GM23338 (cell line): Measurements from ENCODE around the gene ABHD15. TPM values are rescaled to one million over a fixed set of nuclear protein-coding genes. Genes with fewer than 3 reads are reported as not detected.

Experiments used
- ATAC-seq: fragments of 200-7000 bp; cut with Tn5 transposase; 3 replicates; pipeline ENCODE4 v1.9.1; 2020
- DNase-seq: peaks from one replicate; pipeline ENCODE4 v3.0.0-alpha.2; 2015; ENCODE audit warnings: low spot score
- H2AFZ ChIP-seq: fragments of 200-600 bp; sonication (generic); 2 replicates; pipeline ENCODE4 v1.8.0; 2016; ENCODE audit warnings: antibody characterized with exemption, mild to moderate bottlenecking, moderate library complexity
- H3F3A ChIP-seq: fragments of 200-600 bp; sonication (generic); replicated peaks from 2 replicates; pipeline ENCODE4 v1.8.0; 2017; ENCODE audit warnings: antibody characterized with exemption, mixed run types, low read depth
- H3K27ac ChIP-seq: fragments of 200-600 bp; sonication (generic); 2 replicates; pipeline ENCODE4 v1.6.1; 2016; ENCODE audit warnings: low read depth
- H3K27me3 ChIP-seq: fragments of 200-600 bp; sonication (generic); 2 replicates; pipeline ENCODE4 v1.8.0; 2016; ENCODE audit warnings: mild to moderate bottlenecking, mixed run types, moderate library complexity; ENCODE audit not compliant: insufficient read depth
- H3K36me3 ChIP-seq: fragments of 200-600 bp; sonication (generic); 2 replicates; pipeline ENCODE4 v1.8.0; 2016; ENCODE audit warnings: mild to moderate bottlenecking; ENCODE audit not compliant: insufficient read depth
- H3K4me1 ChIP-seq: fragments of 200-600 bp; sonication (generic); 2 replicates; pipeline ENCODE4 v1.8.0; 2016; ENCODE audit warnings: mild to moderate bottlenecking, moderate library complexity; ENCODE audit not compliant: insufficient read depth
- H3K4me2 ChIP-seq: fragments of 200-600 bp; sonication (generic); 2 replicates; pipeline ENCODE4 v1.7.1; 2017; ENCODE audit warnings: mixed run types
- H3K4me3 ChIP-seq: fragments of 200-600 bp; sonication (generic); 2 replicates; pipeline ENCODE4 v1.6.1; 2016; ENCODE audit warnings: mixed run types
- H3K79me2 ChIP-seq: fragments of 200-600 bp; sonication (generic); replicated peaks from 2 replicates; pipeline ENCODE4 v1.8.0; 2017; ENCODE audit warnings: mild to moderate bottlenecking; ENCODE audit not compliant: insufficient read depth
- H3K9me2 ChIP-seq: fragments of 200-600 bp; sonication (generic); 2 replicates; pipeline ENCODE4 v1.8.0; 2017; ENCODE audit not compliant: insufficient read depth
- H4K20me1 ChIP-seq: fragments of 200-600 bp; sonication (generic); replicated peaks from 2 replicates; pipeline ENCODE4 v1.8.0; 2017; ENCODE audit warnings: mild to moderate bottlenecking; ENCODE audit not compliant: insufficient read depth
- H3K27ac Mint-ChIP-seq: 2 replicates; pipeline ENCODE4 v1.8.0; 2020; ENCODE audit warnings: inconsistent platforms, mild to moderate bottlenecking, moderate library complexity, mixed read lengths
- H3K27me3 Mint-ChIP-seq: 3 replicates; pipeline ENCODE4 v1.8.0; 2022; ENCODE audit warnings: low read depth, mild to moderate bottlenecking, moderate library complexity, mixed read lengths, inconsistent platforms; ENCODE audit not compliant: insufficient read depth, poor library complexity
- H3K36me3 Mint-ChIP-seq: 3 replicates; pipeline ENCODE4 v1.8.0; 2021; ENCODE audit warnings: low read depth, mild to moderate bottlenecking, inconsistent platforms, moderate library complexity, mixed read lengths
- H3K4me1 Mint-ChIP-seq: 3 replicates; pipeline ENCODE4 v1.8.0; 2020; ENCODE audit warnings: mild to moderate bottlenecking, inconsistent platforms, mixed read lengths
- H3K4me3 Mint-ChIP-seq: 3 replicates; pipeline ENCODE4 v1.8.0; 2021; ENCODE audit warnings: moderate library complexity, mild to moderate bottlenecking, inconsistent platforms, mixed read lengths
- H3K9me3 Mint-ChIP-seq: 3 replicates; pipeline ENCODE4 v1.8.0; 2020; ENCODE audit warnings: moderate library complexity, mild to moderate bottlenecking, inconsistent platforms, mixed read lengths
- CREB1 ChIP-seq: fragments of 250-450 bp; sonication (Bioruptor Pico); IDR thresholded peaks from 2 replicates; pipeline ENCODE4 v1.5.0; 2020; ENCODE audit warnings: low read depth, mild to moderate bottlenecking, moderate library complexity
- EZH2 ChIP-seq: fragments of 200-600 bp; sonication (generic); IDR thresholded peaks from one replicate; pipeline ENCODE4 v1.8.0; 2017; ENCODE audit warnings: antibody characterized with exemption, mild to moderate bottlenecking, low read depth; ENCODE audit not compliant: unreplicated experiment
- EZH2phosphoT487 ChIP-seq: fragments of 200-600 bp; sonication (generic); IDR thresholded peaks from one replicate; pipeline ENCODE4 v1.8.1; 2018; ENCODE audit warnings: antibody characterized with exemption; ENCODE audit not compliant: unreplicated experiment
- JUNB ChIP-seq: IDR thresholded peaks from one replicate; pipeline ENCODE4 v1.6.1; 2016; ENCODE audit warnings: antibody characterized with exemption; ENCODE audit not compliant: unreplicated experiment
- NANOG ChIP-seq: IDR thresholded peaks from 2 replicates; pipeline ENCODE4 v1.6.1; 2016; ENCODE audit warnings: antibody characterized with exemption, borderline replicate concordance
- POLR2AphosphoS5 ChIP-seq: IDR thresholded peaks from 2 replicates; pipeline ENCODE4 v1.6.1; 2016; ENCODE audit warnings: antibody characterized with exemption, low read depth
- STAT1 ChIP-seq: IDR thresholded peaks from one replicate; pipeline ENCODE4 v1.6.1; 2016; ENCODE audit warnings: antibody characterized with exemption; ENCODE audit not compliant: unreplicated experiment
- ZNF114 ChIP-seq: fragments of 250-450 bp; sonication (Bioruptor Pico); IDR thresholded peaks from 2 replicates; pipeline ENCODE4 v1.5.0; 2020; ENCODE audit warnings: mild to moderate bottlenecking, moderate library complexity
- ZNF331 ChIP-seq: fragments of 250-450 bp; sonication (Bioruptor Pico); IDR thresholded peaks from 2 replicates; pipeline ENCODE4 v1.5.0; 2020; ENCODE audit warnings: low read depth, mild to moderate bottlenecking, moderate library complexity
- polyA plus RNA-seq: library from polyadenylated mRNA; unstranded; fragments of >200 nt; fragmentation: Nextera tagmentation; extraction: Ambion mirVana; gene quantifications from 2 replicates; pipeline ENCODE4 v1.2.1, GENCODE V29; 2016
- total RNA-seq: library from RNA; depleted of rRNA; stranded (reverse); fragments of >200 nt; shearing (Covaris generic); gene quantifications from 2 replicates; pipeline ENCODE4 v1.2.3, GENCODE V29; 2014
- TF ChIP-seq, protein P1 (sequence below): fragments of 250-450 bp; sonication (Bioruptor Pico); IDR thresholded peaks from 2 replicates; pipeline ENCODE4 v1.5.0; 2020; ENCODE audit warnings: mild to moderate bottlenecking, moderate library complexity
- TF ChIP-seq, protein P2 (sequence below), 2 experiments: fragments of 200-600 bp in 1 of 2; sonication (generic) in 1 of 2; conservative IDR thresholded peaks; 2 replicates each; pipeline versions ENCODE4 v1.5.1 to v1.6.1; 2016 to 2017; ENCODE audit warnings: antibody characterized with exemption in 2 of 2, low read depth in 2 of 2, mild to moderate bottlenecking in 2 of 2, moderate library complexity in 1 of 2
- TF ChIP-seq, protein P3 (sequence below): IDR thresholded peaks from one replicate; pipeline ENCODE4 v1.6.1; 2018; ENCODE audit warnings: antibody characterized with exemption; ENCODE audit not compliant: unreplicated experiment
- TF ChIP-seq, protein P4 (sequence below): IDR thresholded peaks from 2 replicates; pipeline ENCODE4 v1.6.1; 2016; ENCODE audit warnings: antibody characterized with exemption

The ABHD15 gene
- total and polyA plus RNA-seq, 2 experiments from 2014 or later = 0.27 to 2.5 TPM

DNA sequence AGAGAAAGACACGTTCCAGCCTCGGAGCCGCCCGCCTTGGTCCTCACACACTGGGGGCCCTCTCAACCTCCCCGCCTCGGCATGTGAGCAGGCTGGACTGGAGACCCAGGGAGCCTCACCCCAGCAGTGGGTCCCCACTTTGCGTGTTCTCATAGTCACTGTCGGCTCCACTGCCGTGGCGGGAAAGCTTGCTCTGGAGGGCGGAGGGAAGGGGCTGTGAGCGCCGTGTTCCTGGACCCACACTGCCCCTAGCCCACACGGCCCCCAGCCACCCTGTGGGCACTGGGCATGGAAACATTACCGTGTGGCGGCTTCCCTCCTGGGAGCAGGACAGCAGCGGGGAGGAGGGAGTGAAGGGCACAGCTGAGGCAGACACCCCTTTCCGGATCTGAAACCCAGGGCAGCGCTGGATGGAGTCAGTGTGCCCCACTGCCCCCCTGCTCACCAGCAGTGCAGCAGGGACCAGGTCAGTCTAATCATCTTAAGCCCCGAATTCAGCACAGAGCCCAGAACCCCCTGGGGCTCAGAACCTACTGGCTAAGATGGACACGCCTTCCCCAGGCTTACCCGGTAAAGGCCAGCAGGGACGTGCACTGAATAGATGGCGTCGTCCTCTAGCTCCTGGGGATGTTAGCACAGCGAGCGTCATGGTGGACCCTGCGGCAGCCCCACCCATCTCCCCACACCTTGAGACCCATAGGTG, 8.8 kb upstream of the ABHD15 start:
- peaks cover 22% of the 10 kb centered on the region for H3K36me3 Mint-ChIP-seq

More for the DNA sequence above, 8.8 kb upstream of the ABHD15 start:
- Histone ChIP-seq H3K4me2 (no peak overlapping the region), H3K9me2 (no peaks in the 10 kb centered on the region), H4K20me1 (peaks cover 4% of the 10 kb centered on the region; the same call in 1 of the 2 replicates), H3K27ac (no peak overlapping the region), H3K4me3 (no peak overlapping the region), H3K79me2 (no peaks in the 10 kb centered on the region), H3F3A (0 out of 2 replicates have a peak, but pooled peaks cover 15% of the 10 kb centered on the region), H3K36me3 (no peaks in the 10 kb centered on the region; the same call in 1 of the 2 replicates), H3K27me3 (0 out of 2 replicates have a peak, but pooled peaks cover 10% of the 10 kb centered on the region), H2AFZ (no peak overlapping the region), H3K4me1 (no peaks in the 10 kb centered on the region)
- Mint-ChIP-seq H3K4me3 (no peak overlapping the region), H3K27ac (no peak overlapping the region), H3K9me3 (no peaks in the 10 kb centered on the region), H3K27me3 (peaks cover 12% of the 10 kb centered on the region), H3K4me1 (peaks cover 13% of the 10 kb centered on the region)
- DNase-seq (no peak), ATAC-seq (no peak)
- no peak for TF ChIP-seq ZNF114 (CRISPR knock-in tag)
- no peak for TF ChIP-seq CREB1 (CRISPR knock-in tag)
- no peak for TF ChIP-seq EZH2
- no peak for TF ChIP-seq ZNF331 (CRISPR knock-in tag)
- TF ChIP-seq, protein P1, sequence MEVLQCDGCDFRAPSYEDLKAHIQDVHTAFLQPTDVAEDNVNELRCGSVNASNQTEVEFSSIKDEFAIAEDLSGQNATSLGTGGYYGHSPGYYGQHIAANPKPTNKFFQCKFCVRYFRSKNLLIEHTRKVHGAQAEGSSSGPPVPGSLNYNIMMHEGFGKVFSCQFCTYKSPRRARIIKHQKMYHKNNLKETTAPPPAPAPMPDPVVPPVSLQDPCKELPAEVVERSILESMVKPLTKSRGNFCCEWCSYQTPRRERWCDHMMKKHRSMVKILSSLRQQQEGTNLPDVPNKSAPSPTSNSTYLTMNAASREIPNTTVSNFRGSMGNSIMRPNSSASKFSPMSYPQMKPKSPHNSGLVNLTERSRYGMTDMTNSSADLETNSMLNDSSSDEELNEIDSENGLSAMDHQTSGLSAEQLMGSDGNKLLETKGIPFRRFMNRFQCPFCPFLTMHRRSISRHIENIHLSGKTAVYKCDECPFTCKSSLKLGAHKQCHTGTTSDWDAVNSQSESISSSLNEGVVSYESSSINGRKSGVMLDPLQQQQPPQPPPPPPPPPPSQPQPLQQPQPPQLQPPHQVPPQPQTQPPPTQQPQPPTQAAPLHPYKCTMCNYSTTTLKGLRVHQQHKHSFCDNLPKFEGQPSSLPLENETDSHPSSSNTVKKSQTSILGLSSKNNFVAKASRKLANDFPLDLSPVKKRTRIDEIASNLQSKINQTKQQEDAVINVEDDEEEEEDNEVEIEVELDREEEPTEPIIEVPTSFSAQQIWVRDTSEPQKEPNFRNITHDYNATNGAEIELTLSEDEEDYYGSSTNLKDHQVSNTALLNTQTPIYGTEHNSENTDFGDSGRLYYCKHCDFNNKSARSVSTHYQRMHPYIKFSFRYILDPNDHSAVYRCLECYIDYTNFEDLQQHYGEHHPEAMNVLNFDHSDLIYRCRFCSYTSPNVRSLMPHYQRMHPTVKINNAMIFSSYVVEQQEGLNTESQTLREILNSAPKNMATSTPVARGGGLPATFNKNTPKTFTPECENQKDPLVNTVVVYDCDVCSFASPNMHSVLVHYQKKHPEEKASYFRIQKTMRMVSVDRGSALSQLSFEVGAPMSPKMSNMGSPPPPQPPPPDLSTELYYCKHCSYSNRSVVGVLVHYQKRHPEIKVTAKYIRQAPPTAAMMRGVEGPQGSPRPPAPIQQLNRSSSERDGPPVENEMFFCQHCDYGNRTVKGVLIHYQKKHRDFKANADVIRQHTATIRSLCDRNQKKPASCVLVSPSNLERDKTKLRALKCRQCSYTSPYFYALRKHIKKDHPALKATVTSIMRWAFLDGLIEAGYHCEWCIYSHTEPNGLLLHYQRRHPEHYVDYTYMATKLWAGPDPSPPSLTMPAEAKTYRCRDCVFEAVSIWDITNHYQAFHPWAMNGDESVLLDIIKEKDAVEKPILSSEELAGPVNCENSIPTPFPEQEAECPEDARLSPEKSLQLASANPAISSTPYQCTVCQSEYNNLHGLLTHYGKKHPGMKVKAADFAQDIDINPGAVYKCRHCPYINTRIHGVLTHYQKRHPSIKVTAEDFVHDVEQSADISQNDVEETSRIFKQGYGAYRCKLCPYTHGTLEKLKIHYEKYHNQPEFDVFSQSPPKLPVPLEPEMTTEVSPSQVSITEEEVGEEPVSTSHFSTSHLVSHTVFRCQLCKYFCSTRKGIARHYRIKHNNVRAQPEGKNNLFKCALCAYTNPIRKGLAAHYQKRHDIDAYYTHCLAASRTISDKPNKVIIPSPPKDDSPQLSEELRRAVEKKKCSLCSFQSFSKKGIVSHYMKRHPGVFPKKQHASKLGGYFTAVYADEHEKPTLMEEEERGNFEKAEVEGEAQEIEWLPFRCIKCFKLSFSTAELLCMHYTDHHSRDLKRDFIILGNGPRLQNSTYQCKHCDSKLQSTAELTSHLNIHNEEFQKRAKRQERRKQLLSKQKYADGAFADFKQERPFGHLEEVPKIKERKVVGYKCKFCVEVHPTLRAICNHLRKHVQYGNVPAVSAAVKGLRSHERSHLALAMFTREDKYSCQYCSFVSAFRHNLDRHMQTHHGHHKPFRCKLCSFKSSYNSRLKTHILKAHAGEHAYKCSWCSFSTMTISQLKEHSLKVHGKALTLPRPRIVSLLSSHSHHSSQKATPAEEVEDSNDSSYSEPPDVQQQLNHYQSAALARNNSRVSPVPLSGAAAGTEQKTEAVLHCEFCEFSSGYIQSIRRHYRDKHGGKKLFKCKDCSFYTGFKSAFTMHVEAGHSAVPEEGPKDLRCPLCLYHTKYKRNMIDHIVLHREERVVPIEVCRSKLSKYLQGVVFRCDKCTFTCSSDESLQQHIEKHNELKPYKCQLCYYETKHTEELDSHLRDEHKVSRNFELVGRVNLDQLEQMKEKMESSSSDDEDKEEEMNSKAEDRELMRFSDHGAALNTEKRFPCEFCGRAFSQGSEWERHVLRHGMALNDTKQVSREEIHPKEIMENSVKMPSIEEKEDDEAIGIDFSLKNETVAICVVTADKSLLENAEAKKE = no peak
- TF ChIP-seq EZH2phosphoT487 = no peak
- TF ChIP-seq, protein P2, sequence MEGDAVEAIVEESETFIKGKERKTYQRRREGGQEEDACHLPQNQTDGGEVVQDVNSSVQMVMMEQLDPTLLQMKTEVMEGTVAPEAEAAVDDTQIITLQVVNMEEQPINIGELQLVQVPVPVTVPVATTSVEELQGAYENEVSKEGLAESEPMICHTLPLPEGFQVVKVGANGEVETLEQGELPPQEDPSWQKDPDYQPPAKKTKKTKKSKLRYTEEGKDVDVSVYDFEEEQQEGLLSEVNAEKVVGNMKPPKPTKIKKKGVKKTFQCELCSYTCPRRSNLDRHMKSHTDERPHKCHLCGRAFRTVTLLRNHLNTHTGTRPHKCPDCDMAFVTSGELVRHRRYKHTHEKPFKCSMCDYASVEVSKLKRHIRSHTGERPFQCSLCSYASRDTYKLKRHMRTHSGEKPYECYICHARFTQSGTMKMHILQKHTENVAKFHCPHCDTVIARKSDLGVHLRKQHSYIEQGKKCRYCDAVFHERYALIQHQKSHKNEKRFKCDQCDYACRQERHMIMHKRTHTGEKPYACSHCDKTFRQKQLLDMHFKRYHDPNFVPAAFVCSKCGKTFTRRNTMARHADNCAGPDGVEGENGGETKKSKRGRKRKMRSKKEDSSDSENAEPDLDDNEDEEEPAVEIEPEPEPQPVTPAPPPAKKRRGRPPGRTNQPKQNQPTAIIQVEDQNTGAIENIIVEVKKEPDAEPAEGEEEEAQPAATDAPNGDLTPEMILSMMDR (conservative IDR thresholded peaks at IDR 0.05; ENCODE audit: low read depth in 2 of 2) = no peak
- TF ChIP-seq JUNB = no peak
- TF ChIP-seq POLR2AphosphoS5 = no peak
- TF ChIP-seq NANOG = no peak
- TF ChIP-seq, protein P3, sequence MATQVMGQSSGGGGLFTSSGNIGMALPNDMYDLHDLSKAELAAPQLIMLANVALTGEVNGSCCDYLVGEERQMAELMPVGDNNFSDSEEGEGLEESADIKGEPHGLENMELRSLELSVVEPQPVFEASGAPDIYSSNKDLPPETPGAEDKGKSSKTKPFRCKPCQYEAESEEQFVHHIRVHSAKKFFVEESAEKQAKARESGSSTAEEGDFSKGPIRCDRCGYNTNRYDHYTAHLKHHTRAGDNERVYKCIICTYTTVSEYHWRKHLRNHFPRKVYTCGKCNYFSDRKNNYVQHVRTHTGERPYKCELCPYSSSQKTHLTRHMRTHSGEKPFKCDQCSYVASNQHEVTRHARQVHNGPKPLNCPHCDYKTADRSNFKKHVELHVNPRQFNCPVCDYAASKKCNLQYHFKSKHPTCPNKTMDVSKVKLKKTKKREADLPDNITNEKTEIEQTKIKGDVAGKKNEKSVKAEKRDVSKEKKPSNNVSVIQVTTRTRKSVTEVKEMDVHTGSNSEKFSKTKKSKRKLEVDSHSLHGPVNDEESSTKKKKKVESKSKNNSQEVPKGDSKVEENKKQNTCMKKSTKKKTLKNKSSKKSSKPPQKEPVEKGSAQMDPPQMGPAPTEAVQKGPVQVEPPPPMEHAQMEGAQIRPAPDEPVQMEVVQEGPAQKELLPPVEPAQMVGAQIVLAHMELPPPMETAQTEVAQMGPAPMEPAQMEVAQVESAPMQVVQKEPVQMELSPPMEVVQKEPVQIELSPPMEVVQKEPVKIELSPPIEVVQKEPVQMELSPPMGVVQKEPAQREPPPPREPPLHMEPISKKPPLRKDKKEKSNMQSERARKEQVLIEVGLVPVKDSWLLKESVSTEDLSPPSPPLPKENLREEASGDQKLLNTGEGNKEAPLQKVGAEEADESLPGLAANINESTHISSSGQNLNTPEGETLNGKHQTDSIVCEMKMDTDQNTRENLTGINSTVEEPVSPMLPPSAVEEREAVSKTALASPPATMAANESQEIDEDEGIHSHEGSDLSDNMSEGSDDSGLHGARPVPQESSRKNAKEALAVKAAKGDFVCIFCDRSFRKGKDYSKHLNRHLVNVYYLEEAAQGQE = no peak
- no peak for TF ChIP-seq STAT1
- TF ChIP-seq, protein P4, sequence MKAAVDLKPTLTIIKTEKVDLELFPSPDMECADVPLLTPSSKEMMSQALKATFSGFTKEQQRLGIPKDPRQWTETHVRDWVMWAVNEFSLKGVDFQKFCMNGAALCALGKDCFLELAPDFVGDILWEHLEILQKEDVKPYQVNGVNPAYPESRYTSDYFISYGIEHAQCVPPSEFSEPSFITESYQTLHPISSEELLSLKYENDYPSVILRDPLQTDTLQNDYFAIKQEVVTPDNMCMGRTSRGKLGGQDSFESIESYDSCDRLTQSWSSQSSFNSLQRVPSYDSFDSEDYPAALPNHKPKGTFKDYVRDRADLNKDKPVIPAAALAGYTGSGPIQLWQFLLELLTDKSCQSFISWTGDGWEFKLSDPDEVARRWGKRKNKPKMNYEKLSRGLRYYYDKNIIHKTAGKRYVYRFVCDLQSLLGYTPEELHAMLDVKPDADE = no peak
